Activated CD8-positive, alpha-beta memory T cell treated with anti-CD3 and anti-CD28 coated beads, Interleukin-2, amount 50 U/mL, for 24 hours (primary cell): ENCODE measurements around the gene YIF1B.

Experiments used
- DNase-seq: peaks from one replicate; pipeline ENCODE4 v3.0.0-alpha.2; 2020; ENCODE audit errors: extremely low read depth

Gene YIF1B

DNA sequence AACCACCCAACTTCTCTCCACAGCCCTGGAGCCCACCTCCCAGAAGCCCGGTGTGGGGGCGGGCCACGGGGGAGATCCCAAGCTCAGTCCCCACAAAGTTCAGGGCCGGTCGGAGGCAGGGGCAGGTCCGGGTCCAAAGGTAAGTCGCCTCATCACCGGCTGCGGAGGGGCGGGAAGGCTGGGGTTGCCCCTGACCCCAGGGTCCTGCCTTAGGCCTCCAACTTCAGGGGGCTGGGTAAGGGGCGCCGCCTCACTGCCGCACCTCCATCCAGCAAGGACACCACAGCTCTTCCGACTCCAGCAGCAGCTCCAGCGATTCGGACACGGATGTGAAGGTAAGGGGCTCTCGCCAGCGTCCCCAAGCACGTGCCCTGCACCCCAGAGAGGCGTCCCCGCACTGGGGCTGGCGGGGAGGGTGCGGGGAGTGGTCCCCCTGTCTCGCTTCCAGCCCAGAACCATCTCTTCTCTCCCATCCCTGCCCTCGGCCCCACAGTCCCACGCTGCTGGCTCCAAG lies 11.3 kb downstream of the YIF1B start:
- no peak for DNase-seq

DNA sequence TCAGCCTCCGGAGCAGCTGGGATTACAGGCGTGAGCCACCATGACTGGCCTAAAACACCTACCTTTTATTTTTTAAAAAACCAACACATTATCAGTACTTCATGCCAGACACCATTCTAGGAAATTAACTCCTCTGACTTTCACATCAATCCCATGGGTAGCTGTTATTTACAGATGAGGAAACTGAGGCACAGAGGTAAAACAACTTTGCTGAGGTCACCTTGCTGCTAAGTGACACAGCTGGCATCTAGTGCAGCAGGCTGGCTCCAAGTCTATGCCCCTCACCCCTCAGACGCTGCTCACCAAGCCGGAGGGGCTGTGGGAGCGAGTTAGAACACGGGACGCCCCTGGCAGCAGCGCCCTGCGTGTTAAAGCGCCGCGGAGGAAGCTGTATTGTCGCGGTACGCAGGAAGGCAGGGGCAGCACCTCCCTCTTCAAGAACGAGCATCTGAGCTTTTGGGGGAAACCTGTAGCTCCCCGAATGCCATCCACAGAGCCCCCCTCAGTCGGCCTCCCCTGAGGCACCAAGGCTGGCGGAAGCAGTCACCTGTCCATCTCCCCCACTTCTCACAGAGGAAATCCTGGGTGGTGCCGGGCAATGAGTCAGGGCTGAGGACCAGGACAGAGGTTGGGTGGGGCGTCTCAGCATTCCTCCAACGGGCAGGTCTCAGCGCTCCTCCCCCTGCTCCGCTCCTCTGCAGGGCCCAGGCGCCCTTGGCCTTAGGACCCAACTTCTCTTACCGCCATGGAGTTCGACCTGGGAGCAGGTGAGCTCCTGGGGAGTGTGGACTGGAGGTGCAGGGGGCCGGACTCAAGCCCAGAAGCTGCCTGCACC lies 12.0 kb downstream of the YIF1B start, which contains the start of gene C19orf33:
Gene C19orf33 (plus strand): TSS at position 735 of the 835 bp plus-strand sequence. CDS start 11 bp downstream, at position 746.
- DNase-seq = no peak

- DNase-seq = no peak
Measured at GRCh38 chr19:38298821-38299680, 16.7 kb downstream of the YIF1B start.

- no peak for DNase-seq
Measured at GRCh38 chr19:38294090-38294489, 21.7 kb downstream of the YIF1B start.

- no peak for DNase-seq
Measured at GRCh38 chr19:38293281-38293680, 22.5 kb downstream of the YIF1B start.

DNA sequence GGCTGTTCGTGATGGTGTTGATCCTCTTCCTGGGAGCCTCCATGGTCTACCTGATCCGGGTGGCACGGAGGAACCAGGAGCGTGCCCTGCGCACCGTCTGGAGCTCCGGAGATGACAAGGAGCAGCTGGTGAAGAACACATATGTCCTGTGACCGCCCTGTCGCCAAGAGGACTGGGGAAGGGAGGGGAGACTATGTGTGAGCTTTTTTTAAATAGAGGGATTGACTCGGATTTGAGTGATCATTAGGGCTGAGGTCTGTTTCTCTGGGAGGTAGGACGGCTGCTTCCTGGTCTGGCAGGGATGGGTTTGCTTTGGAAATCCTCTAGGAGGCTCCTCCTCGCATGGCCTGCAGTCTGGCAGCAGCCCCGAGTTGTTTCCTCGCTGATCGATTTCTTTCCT lies 23.9 kb downstream of the YIF1B start:
- no peak for DNase-seq

DNA sequence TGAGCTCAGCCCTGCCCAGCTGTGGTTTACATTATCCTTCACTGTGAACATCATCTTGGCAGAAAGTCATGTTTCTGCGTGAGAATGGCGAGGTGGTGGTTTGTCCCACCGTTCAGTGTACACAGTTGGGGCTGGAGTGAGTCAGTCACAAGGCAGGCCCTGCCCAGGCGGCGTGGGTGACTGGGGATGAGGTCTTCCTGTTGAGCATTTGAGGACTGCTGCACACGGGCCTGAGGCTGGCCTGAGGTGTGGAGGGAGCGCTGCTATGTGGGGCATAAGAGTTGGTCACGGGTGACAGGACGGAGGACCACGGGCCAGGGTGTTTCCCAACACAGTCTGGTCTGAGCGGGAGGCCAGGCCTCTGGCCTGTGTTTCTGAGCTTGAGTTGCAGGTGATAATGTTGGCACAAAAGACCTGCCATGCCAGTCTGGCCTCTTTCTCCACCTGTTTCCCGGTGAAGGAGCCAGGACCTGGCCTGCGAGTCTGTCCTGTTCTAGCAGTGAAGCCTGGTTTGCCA lies 25.1 kb downstream of the YIF1B start:
- no peak for DNase-seq

DNA sequence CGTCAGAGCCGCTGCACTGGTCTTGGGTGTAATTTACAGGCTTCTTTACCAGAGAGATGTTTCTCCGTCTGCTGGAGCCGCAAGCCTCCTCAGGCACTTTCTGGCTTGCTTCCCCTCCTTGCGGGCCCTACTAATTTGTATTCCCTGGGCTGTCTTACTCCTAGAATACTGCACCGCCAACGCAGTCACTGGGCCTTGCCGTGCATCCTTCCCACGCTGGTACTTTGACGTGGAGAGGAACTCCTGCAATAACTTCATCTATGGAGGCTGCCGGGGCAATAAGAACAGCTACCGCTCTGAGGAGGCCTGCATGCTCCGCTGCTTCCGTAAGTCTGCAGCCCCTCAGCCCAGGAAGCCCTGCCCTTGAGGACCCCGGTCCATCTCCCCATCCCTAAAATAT lies 25.8 kb downstream of the YIF1B start:
- no peak for DNase-seq

DNA sequence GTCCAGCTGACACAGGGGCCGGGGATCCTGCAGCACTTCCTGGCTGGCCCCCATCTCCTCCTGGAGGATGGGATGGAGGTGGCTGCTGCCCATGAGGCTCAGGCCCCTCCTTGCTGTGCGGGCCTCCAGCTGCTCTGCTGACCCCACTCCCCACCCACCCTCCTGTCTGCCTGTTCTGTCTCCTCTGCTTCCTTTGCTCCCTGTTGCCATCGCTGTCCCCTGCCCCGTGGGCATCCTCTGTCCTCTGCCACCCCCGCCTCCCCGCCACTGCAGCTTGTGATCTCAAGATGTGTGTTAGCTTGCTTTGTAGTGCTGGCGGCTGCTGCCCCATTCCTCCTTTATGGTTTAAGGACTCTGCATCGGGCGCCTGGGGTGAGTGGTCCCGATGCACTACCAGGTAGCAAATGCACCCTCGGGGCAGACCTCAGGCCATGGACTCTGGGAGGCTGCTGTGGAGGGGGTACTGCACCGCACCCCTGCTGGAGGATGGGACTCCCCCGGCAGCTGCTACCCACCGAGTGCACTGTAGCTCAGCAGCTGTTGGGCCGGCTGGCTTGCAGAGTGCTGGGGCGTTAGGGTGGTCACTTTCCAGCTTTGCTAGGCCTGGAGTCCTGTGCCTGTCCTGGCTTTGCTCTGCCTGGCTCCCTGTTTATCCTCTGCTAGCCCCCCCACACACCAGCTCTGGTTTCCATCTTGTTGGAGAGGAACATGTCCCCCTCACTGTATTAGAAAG lies 27.5 kb downstream of the YIF1B start:
- DNase-seq = no peak

- no peak for DNase-seq
Measured at GRCh38 chr19:38287604-38288003, 28.1 kb downstream of the YIF1B start.

DNA sequence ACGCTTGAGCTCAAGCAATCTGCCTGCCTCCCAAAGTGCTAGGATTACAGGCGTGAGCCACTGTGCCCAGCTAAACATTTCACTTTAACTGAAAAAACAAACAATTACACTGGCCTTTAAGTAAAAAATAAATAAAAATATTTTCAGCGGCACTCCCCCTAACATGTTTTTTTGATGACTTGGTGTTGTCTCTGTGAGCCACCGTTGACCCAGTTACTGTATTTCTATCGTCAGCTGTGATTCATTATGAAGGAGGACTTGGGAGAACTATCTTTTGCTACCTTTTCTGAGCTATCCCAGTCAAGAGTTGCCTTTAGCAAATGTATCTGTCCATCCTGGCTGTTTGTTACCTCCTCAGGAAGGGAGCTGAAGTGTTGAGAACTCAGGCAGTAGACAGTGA lies 30.2 kb downstream of the YIF1B start:
- DNase-seq = no peak

GRCh38 chr19:38284422-38284821 lies 31.3 kb downstream of the YIF1B start:
- DNase-seq = no peak

- DNase-seq = no peak
Measured at GRCh38 chr19:38283271-38283670, 32.5 kb downstream of the YIF1B start.

- DNase-seq = no peak
Measured at GRCh38 chr19:38281811-38282566, 33.8 kb downstream of the YIF1B start.

DNA sequence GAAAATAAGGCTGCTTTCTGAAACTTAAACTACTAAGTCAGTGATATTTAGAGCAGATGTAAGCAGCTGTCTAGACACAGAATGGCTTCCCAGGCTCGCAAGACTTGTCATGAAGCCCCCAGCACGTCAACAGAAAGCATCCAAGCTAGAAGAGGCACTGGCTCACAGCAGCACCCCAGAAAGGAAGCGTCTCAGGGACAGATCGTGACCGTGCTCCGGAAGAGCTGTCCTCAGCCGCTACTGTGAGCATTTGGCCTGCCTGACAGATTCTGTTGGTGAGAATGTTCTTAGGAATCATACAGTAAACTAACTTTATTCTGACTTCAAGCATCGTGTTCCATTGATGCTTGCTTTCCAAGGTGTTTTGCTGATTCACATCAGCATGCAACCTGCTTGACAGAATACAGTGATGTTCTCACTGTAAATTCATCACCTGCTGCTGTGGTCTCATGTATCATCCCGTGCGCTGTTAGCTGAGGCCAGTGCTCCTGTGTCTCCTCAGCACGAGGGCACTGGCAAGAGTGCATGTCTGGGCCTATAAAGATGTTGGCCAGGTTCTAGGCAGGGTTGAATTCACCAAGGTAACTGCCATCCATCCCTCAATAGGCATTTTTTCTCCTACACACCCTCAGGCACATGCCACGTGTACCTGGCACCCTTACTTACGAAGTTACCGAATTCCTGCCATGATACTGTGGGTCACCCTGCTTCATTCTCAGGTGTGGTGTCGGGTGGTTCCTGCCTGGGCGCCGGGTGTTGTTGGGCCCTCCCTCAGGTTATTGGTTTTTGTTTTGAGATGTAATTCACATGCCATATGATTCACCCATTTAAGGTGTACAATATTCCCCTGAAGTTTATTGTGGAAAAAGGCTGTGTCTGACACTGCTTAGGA lies 35.5 kb downstream of the YIF1B start:
- no peak for DNase-seq

GRCh38 chr19:38278751-38279150 lies 37.0 kb downstream of the YIF1B start:
- DNase-seq = no peak

GRCh38 chr19:38277969-38278680 lies 37.6 kb downstream of the YIF1B start:
- no peak for DNase-seq

DNA sequence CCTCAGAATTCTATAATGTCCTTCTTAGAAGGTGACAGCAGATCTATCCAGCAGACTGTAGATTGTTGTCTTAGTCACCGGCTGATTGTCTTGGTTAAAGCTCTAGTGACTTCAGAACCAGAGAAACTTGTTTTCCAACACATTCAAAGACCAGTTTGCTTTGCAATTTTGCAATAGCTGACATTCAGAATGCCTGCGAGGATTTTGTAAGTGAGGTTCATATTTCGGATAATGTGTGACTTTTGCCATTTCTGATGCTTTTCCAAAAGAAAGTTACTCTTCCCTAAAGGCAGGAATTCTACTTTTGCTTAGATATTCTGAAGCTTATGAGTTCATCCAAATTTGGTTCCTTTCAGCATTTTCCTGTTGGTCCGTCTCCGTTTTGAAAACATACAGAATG lies 38.2 kb downstream of the YIF1B start:
- DNase-seq = no peak

GRCh38 chr19:38276942-38277517 lies 38.7 kb downstream of the YIF1B start:
- DNase-seq = no peak
